HCT116 (cell line): ENCODE measurements around the gene CDK1. TPM values are rescaled to one million over a fixed set of nuclear protein-coding genes. Genes with fewer than 3 reads are reported as not detected.

Experiments
- ATAC-seq: fragments of 200-7000 bp; cut with Tn5 transposase; 2 replicates; pipeline ENCODE4 v1.9.1; 2020; ENCODE audit warnings: mild to moderate bottlenecking, moderate library complexity
- BruUV-seq: library from RNA; stranded (reverse); fragments of 400-500 nt; replicated peaks from 2 replicates; lab custom pipeline; 2021; lab: Mats Ljungman, UMichigan
- CTCF ChIA-PET: fragments of 300-600 bp; sonication (Branson Sonifier 250); formaldehyde crosslinking; loops from one replicate; lab custom pipeline; 2021; ENCODE audit warnings: antibody characterized with exemption; lab: Charles Lee
- POLR2A ChIA-PET: fragments of 300-600, 350-600 bp; sonication (Branson Sonifier 250); formaldehyde crosslinking; loops from one replicate; lab custom pipeline; 2021; ENCODE audit warnings: antibody characterized with exemption; lab: Charles Lee
- RAD21 ChIA-PET, 2 experiments: fragments of 300-600 bp; sonication (Branson Sonifier 250); formaldehyde crosslinking; loops; one replicate each; lab custom pipeline; 2023; ENCODE audit warnings: low total read pairs in 2 of 2; ENCODE audit not compliant: uncharacterized antibody in 2 of 2, unreplicated experiment in 2 of 2, low non-redundant PET in 1 of 2; lab: Charles Lee
- DNase-seq: peaks from one replicate; pipeline ENCODE4 v3.0.0-alpha.2; 2010; ENCODE audit warnings: low read depth, low spot score
- H2AFZ ChIP-seq: fragments of 200-600 bp; shearing (Covaris generic), sonication (generic); 2 replicates; pipeline ENCODE4 v1.6.1; 2017; ENCODE audit warnings: low read depth, mixed run types, mixed read lengths, antibody characterized with exemption, low read length; ENCODE audit not compliant: poor library complexity, severe bottlenecking
- H3K27ac ChIP-seq: 2 replicates; pipeline ENCODE4 v1.5.1; 2012; ENCODE audit warnings: low read depth, low read length
- H3K27me3 ChIP-seq: fragments of 200-600 bp; sonication (generic); 2 replicates; pipeline ENCODE4 v1.6.1; 2016; ENCODE audit warnings: mixed run types, low read length, mixed read lengths; ENCODE audit not compliant: insufficient read depth
- H3K36me3 ChIP-seq, 2 experiments: fragments of 200-500 bp in 1 of 2; fragments of 200-600 bp in 1 of 2; sonication (Bioruptor generic) in 1 of 2; sonication (generic) in 1 of 2; 2 replicates each; pipeline versions ENCODE4 v1.5.1 to v1.6.1; 2014 to 2016; ENCODE audit warnings: low read length in 2 of 2, inconsistent platforms in 1 of 2, mixed read lengths in 1 of 2, mixed run types in 1 of 2; ENCODE audit not compliant: insufficient read depth in 2 of 2, control insufficient read depth in 1 of 2
- H3K4me1 ChIP-seq, 2 experiments: fragments of 200-600 bp in 1 of 2; sonication (generic) in 1 of 2; 2 replicates each; pipeline versions ENCODE4 v1.5.1 to v1.6.1; 2012 to 2017; ENCODE audit warnings: low read length in 2 of 2, inconsistent platforms in 1 of 2, mild to moderate bottlenecking in 1 of 2, mixed read lengths in 1 of 2, mixed run types in 1 of 2, moderate library complexity in 1 of 2; ENCODE audit not compliant: insufficient read depth in 2 of 2, control insufficient read depth in 1 of 2
- H3K4me2 ChIP-seq: fragments of 200-600 bp; sonication (generic); 2 replicates; pipeline ENCODE4 v1.6.1; 2017; ENCODE audit warnings: mixed run types, low read length, mixed read lengths
- H3K4me3 ChIP-seq, 2 experiments: fragments of 200-600 bp in 1 of 2; sonication (generic) in 1 of 2; replicated peaks in 1 of 2; 2 replicates each; pipeline ENCODE4 v1.5.1; 2011 to 2016; ENCODE audit warnings: low read length in 2 of 2, control low read depth in 1 of 2, low read depth in 1 of 2, mild to moderate bottlenecking in 1 of 2, mixed read lengths in 1 of 2, mixed run types in 1 of 2
- H3K79me2 ChIP-seq: fragments of 200-600 bp; sonication (generic); 2 replicates; pipeline ENCODE4 v1.6.1; 2017; ENCODE audit warnings: mild to moderate bottlenecking, mixed run types, low read length, moderate library complexity, mixed read lengths; ENCODE audit not compliant: insufficient read depth
- H3K9ac ChIP-seq: fragments of 200-600 bp; sonication (generic); 2 replicates; pipeline ENCODE4 v1.6.1; 2016; ENCODE audit warnings: low read length, mixed read lengths
- H3K9me2 ChIP-seq: fragments of 200-600 bp; sonication (generic), shearing (Covaris generic); 2 replicates; pipeline ENCODE4 v1.6.1; 2017; ENCODE audit warnings: mixed run types, mild to moderate bottlenecking, moderate library complexity; ENCODE audit not compliant: insufficient read depth
- H3K9me3 ChIP-seq, 2 experiments: fragments of 200-500 bp in 1 of 2; fragments of 200-600 bp in 1 of 2; sonication (Bioruptor generic) in 1 of 2; sonication (generic) in 1 of 2; 2 replicates each; pipeline ENCODE4 v1.6.1; 2014 to 2017; ENCODE audit warnings: low read length in 2 of 2, mixed read lengths in 2 of 2, inconsistent platforms in 1 of 2, low read depth in 1 of 2, mild to moderate bottlenecking in 1 of 2, mixed run types in 1 of 2, moderate library complexity in 1 of 2; ENCODE audit not compliant: control insufficient read depth in 1 of 2, insufficient read depth in 1 of 2
- H4K20me1 ChIP-seq: fragments of 200-600 bp; sonication (generic), shearing (Covaris generic); 2 replicates; pipeline ENCODE4 v1.6.1; 2017; ENCODE audit warnings: mixed run types, mild to moderate bottlenecking, moderate library complexity; ENCODE audit not compliant: insufficient read depth
- EGR1 ChIP-seq: IDR thresholded peaks from 2 replicates; pipeline ENCODE4 v1.6.1; 2012; ENCODE audit warnings: low read depth
- ELF1 ChIP-seq: IDR thresholded peaks from 2 replicates; pipeline ENCODE4 v1.6.1; 2012; ENCODE audit warnings: low read depth, borderline replicate concordance
- FOSL1 ChIP-seq: IDR thresholded peaks from 2 replicates; pipeline ENCODE4 v1.6.1; 2012; ENCODE audit warnings: low read depth
- JUND ChIP-seq: IDR thresholded peaks from 2 replicates; pipeline ENCODE4 v1.6.1; 2012
- REST ChIP-seq: IDR thresholded peaks from 2 replicates; pipeline ENCODE4 v1.6.1; 2012; ENCODE audit warnings: low read depth
- SIN3A ChIP-seq: IDR thresholded peaks from 2 replicates; pipeline ENCODE4 v1.6.1; 2012; ENCODE audit warnings: low read depth
- SP1 ChIP-seq: IDR thresholded peaks from 2 replicates; pipeline ENCODE4 v1.6.1; 2012; ENCODE audit warnings: low read depth
- TCF7L2 ChIP-seq: IDR thresholded peaks from 2 replicates; pipeline ENCODE4 v1.7.0; 2011; ENCODE audit warnings: borderline replicate concordance, inconsistent platforms; ENCODE audit not compliant: insufficient read depth, insufficient read length; ENCODE audit errors: extremely low read depth
- intact Hi-C: fragments of 100-400 bp; cut with micrococcal nuclease; formaldehyde crosslinking; loops from 2 replicates; pipeline ENCODE4 v1.10.0; 2022
- total RNA-seq: library from RNA; stranded (reverse); gene quantifications from one replicate; pipeline ENCODE4 v1.2.1, GENCODE V29; 2021; ENCODE audit not compliant: unreplicated experiment
- TF ChIP-seq, protein P1 (sequence below): IDR thresholded peaks from 2 replicates; pipeline ENCODE4 v1.6.1; 2011; ENCODE audit warnings: mild to moderate bottlenecking, low read length, moderate library complexity; ENCODE audit not compliant: insufficient replicate concordance; ENCODE audit errors: extremely low read depth

The CDK1 gene
- total RNA-seq, 1 experiment from 2014 or later, result 104 TPM

GRCh38 chr10:60803433-60803832 lies 25.2 kb downstream of the CDK1 start:
- ChIA-PET POLR2A (no interaction called here), RAD21 (no interaction called here), CTCF (no interaction called here)
- Histone ChIP-seq H3K9me3 (no peaks in the 10 kb centered on the region), H2AFZ (no peak overlapping the region), H3K9me2 (no peaks in the 10 kb centered on the region), H3K4me1 (no peaks in the 10 kb centered on the region), H3K36me3 (no peaks in the 10 kb centered on the region), H3K27ac (no peak overlapping the region), H3K79me2 (no peaks in the 10 kb centered on the region; the same call in 1 of the 2 replicates), H3K9ac (no peak overlapping the region), H4K20me1 (no peaks in the 10 kb centered on the region), H3K4me2 (no peak overlapping the region), H3K27me3 (no peaks in the 10 kb centered on the region), H3K4me3 (no peak overlapping the region)
- ATAC-seq, result no peak
- intact Hi-C loops, result no loop called here
- no peak for DNase-seq
- BruUV-seq, result no TSS peak
- TF ChIP-seq JUND (no peak), ELF1 (no peak), SIN3A (no peak), FOSL1 (no peak), SP1 (no peak), EGR1 (no peak), REST (no peak), TCF7L2 (no peak)
- TF ChIP-seq, protein P1, sequence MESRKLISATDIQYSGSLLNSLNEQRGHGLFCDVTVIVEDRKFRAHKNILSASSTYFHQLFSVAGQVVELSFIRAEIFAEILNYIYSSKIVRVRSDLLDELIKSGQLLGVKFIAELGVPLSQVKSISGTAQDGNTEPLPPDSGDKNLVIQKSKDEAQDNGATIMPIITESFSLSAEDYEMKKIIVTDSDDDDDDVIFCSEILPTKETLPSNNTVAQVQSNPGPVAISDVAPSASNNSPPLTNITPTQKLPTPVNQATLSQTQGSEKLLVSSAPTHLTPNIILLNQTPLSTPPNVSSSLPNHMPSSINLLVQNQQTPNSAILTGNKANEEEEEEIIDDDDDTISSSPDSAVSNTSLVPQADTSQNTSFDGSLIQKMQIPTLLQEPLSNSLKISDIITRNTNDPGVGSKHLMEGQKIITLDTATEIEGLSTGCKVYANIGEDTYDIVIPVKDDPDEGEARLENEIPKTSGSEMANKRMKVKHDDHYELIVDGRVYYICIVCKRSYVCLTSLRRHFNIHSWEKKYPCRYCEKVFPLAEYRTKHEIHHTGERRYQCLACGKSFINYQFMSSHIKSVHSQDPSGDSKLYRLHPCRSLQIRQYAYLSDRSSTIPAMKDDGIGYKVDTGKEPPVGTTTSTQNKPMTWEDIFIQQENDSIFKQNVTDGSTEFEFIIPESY, result no peak
